ENCODE measurements around the gene PCBP1. TPM values are rescaled to one million over a fixed set of nuclear protein-coding genes. Genes with fewer than 3 reads are reported as not detected.
"Not testable (repeated sequence)": the region's sequence is repeated elsewhere in the genome, so short reads cannot be mapped to it uniquely, and the experiment has no call there.

PCBP1 gene
- total RNA-seq = 156 TPM

- peak; percentile 93 to 98 (median 95) for DNase-seq (ENCODE audit: low read depth in 2 of 3, low spot score in 2 of 3)
Observed at GRCh38 chr2:70086838-70087701, at the start of gene PCBP1. PCBP1 (plus strand) TSS chr2:70087477; CDS start chr2:70087744, 267 bp downstream.

DNA sequence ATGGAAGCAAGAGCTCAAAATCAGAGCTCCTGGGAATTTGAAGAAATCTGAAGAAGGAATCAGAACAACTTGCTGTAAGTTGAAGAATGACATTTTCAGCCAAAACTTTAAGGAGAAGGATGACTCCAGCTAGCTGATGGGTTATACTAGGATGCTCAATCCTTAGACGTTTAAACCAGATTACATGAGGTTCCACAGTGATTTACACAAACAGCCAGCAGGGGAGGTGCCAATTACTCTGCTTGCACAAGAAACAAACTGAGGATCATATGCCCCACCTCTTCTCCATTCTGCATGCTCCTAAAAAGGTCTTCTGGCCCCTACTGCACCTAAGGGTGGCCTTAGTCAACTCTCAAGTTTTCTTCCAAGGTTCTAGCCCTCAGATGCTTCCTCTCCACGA lies 47.9 kb upstream of the PCBP1 start:
- no peak for DNase-seq (ENCODE audit: low read depth in 2 of 3, low spot score in 2 of 3)

- no peak for DNase-seq (ENCODE audit: low read depth in 2 of 3, low spot score in 2 of 3)
Observed at GRCh38 chr2:70041663-70042062, 45.6 kb upstream of the PCBP1 start.

DNA sequence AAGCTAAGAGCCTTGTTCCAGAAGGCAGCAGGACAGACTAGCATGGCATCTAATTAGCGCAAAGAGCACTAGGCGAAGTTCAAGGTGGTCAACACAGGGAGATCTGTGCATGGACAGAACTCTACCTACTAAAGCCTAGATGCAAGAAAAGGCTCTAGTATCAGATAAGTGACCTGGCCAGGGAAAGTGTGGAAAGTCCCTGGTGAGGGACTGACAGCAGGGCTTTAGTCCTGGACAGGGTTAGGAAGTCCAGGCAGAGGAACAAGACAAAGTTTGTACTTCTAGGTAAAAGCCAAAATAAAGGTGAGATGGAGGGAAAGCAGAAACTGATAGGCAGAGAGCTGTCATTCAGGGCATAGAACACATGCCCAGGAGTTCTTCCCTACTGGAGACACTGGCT lies 45.0 kb upstream of the PCBP1 start:
- no peak for DNase-seq (ENCODE audit: low read depth in 2 of 3, low spot score in 2 of 3)

GRCh38 chr2:70043252-70043875 lies 43.9 kb upstream of the PCBP1 start:
- DNase-seq (ENCODE audit: low read depth in 2 of 3, low spot score in 2 of 3) = peak in 1 of 3 donors; percentile 46

GRCh38 chr2:70044290-70045040 lies 42.8 kb upstream of the PCBP1 start:
- no peak for DNase-seq (ENCODE audit: low read depth in 2 of 3, low spot score in 2 of 3)

GRCh38 chr2:70045405-70045804 lies 41.9 kb upstream of the PCBP1 start:
- DNase-seq (ENCODE audit: low read depth in 2 of 3, low spot score in 2 of 3) = no peak

DNA sequence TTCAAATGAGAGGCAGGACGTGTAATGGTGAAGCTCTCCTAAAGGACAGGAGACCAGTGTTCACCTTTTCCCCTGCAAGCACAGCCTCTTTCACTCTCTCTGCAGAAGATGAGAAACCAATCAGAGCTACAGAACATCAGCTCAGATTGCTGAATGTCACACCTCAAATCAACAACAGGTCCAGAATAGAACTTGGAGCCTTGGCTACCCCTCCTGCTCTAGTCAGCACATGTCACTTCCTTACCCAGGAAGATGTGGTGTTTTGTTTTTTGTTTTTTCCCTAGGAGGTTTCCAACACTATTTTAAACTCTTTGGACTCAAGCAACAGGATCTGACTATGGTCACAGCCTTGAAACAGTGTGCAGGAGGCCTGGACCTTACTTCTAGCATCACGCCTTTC lies 41.3 kb upstream of the PCBP1 start:
- DNase-seq (ENCODE audit: low read depth in 2 of 3, low spot score in 2 of 3) = no peak

DNA sequence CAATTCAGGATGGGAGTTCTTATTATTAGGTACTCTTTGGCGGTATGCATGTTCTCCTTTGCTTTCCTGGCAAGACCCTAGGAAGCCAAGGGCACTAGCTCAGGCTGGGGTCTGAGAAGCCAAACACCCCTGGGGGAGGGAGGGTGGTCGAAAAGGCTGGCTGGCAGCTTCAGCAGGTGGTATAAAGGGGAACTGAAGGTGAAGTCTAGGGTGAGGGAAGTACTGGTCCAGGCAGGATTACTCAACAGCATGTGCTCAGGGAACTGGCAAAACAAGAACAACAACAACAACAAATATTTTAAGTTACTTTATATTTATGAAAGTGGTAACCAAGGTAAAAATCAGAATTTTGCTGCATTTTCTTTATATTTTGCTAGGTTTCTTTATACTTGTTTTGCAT lies 40.7 kb upstream of the PCBP1 start:
- peak in 1 of 3 donors; percentile 29 for DNase-seq (ENCODE audit: low read depth in 2 of 3, low spot score in 2 of 3)

GRCh38 chr2:70047451-70047850 lies 39.8 kb upstream of the PCBP1 start:
- no peak for DNase-seq (ENCODE audit: low read depth in 2 of 3, low spot score in 2 of 3)

DNA sequence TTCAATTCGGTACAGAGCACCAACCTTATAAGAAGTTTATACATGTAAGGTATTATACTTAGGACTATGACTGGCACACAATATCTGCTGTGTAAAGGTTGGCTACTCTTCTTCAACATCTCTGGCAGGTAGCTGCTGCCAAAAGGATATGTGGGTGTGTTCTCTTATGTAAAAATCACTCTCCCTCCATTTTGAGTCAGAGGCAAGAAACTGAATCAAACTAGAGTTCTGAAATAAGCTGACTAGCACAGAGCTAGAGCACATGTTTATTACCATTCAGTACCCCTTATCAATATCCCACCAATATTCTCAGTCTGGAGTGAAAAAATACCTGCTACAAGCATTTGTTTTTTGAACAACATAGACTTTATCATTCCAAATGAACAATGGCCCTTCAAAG lies 38.0 kb upstream of the PCBP1 start:
- DNase-seq (ENCODE audit: low read depth in 2 of 3, low spot score in 2 of 3) = no peak

- no peak for DNase-seq (ENCODE audit: low read depth in 2 of 3, low spot score in 2 of 3)
Observed at GRCh38 chr2:70050631-70051425, 36.4 kb upstream of the PCBP1 start.

- DNase-seq (ENCODE audit: low read depth in 2 of 3, low spot score in 2 of 3) = not testable (repeated sequence)
Observed at GRCh38 chr2:70055259-70055658, 32.0 kb upstream of the PCBP1 start.

- DNase-seq (ENCODE audit: low read depth in 2 of 3, low spot score in 2 of 3) = no peak
Observed at GRCh38 chr2:70061317-70061716, 26.0 kb upstream of the PCBP1 start.

- DNase-seq (ENCODE audit: low read depth in 2 of 3, low spot score in 2 of 3) = peak in 1 of 3 donors; percentile 12
Observed at GRCh38 chr2:70062270-70062669, 25.0 kb upstream of the PCBP1 start.

GRCh38 chr2:70068119-70068518 lies 19.2 kb upstream of the PCBP1 start:
- no peak for DNase-seq (ENCODE audit: low read depth in 2 of 3, low spot score in 2 of 3)

- peak in 1 of 3 donors; percentile 58 for DNase-seq (ENCODE audit: low read depth in 2 of 3, low spot score in 2 of 3)
Observed at GRCh38 chr2:70069049-70069448, 18.2 kb upstream of the PCBP1 start.

- peak; percentile 50 to 88 (median 81) for DNase-seq (ENCODE audit: low read depth in 2 of 3, low spot score in 2 of 3)
Observed at GRCh38 chr2:70070542-70071268, 16.6 kb upstream of the PCBP1 start.

DNA sequence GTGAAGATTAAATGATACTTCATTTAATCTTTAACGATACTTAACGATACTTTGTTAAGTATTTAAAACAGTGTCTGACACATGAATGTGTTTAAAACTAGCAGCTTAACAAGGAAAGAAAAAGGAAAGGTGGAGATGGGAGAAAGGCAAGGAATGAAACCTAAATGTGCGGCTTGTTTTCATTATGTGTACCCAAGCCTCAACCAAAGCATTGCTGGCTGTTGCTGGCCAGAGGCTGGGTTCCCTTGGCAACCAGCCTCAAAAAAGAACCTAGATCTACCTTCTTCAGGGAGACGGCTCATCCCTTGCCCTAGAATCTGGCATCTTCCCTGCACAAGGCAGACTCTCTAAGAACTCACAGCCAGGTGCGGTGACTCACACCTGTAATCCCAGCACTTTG lies 13.8 kb upstream of the PCBP1 start:
- DNase-seq (ENCODE audit: low read depth in 2 of 3, low spot score in 2 of 3) = no peak

DNA sequence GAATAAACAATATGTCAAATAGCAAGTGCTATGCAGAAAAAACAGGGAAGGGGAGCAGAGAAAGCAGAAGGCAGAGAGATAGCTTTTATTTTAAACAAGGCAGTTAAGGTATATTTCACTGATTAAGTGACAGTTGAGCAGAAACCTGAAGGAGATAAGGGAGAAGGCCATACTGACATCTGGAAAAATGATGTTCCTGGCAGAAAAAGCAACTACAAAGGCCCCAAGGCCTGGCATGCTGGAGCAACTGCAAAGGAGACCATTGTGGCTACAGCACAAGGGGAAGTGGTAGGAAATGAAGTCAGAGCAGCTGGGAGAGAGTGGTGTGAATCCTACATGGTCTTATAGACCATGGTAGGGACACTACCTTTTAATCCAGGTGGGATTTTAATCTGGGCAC lies 8.9 kb upstream of the PCBP1 start:
- DNase-seq (ENCODE audit: low read depth in 2 of 3, low spot score in 2 of 3) = no peak
